SK-MEL-5 (cell line): Measurements from ENCODE around the gene SNW1. TPM values are rescaled to one million over a fixed set of nuclear protein-coding genes. Genes with fewer than 3 reads are reported as not detected.

Experiments
- DNase-seq: peaks from one replicate; pipeline ENCODE4 v3.0.0-alpha.2; 2016; ENCODE audit warnings: low read depth, low spot score
- in situ Hi-C: cut with HindIII; loops from 2 replicates; pipeline ENCODE4 v1.10.0; 2016; ENCODE audit warnings: low sequenced_read_pairs, high pct_unique_total_duplicates, low pct_unique_long_range_greater_than_20kb
- total RNA-seq: library from RNA; depleted of rRNA; stranded (reverse); fragments of >200 nt; shearing (Covaris generic); gene quantifications from 2 replicates; pipeline ENCODE4 v1.2.3, GENCODE V29; 2014; rRNA removed

SNW1 gene
- total RNA-seq, 1 experiment from 2014 or later: 87.6 TPM

GRCh38 chr14:77707355-77707723 is 53.6 kb downstream of the SNW1 start:
- in situ Hi-C loops: no loop called here
- DNase-seq: peak; percentile 47

GRCh38 chr14:77691259-77691658 is 69.7 kb downstream of the SNW1 start:
- DNase-seq: peak; percentile 82
- in situ Hi-C loops: no loop called here

- no peak for DNase-seq
- in situ Hi-C loops: no loop called here
Measured at GRCh38 chr14:77682158-77682553, 78.8 kb downstream of the SNW1 start.

- in situ Hi-C loops: no loop called here
- no peak for DNase-seq
Measured at GRCh38 chr14:77681196-77682157, 79.5 kb downstream of the SNW1 start.

GRCh38 chr14:77674931-77675330 is 86.0 kb downstream of the SNW1 start:
- DNase-seq: no peak
- in situ Hi-C loops: no loop called here

- no peak for DNase-seq
- in situ Hi-C loops: no loop called here
Measured at GRCh38 chr14:77673193-77673592, 87.8 kb downstream of the SNW1 start.

Other genes with a start within 250 kb of the SNW1 start
- gene SPTLC2, start 144.5 kb downstream of the SNW1 start, total RNA-seq: 16.1 and 16.6 TPM in 2 replicates
- gene ALKBH1, start 53.1 kb downstream of the SNW1 start, total RNA-seq: 13.4 and 16.7 TPM in 2 replicates
- 411 and 462 TPM in 2 replicates for gene SLIRP, start 53.1 kb downstream of the SNW1 start, total RNA-seq
- gene ADCK1, start 39.0 kb upstream of the SNW1 start, total RNA-seq: 5.9 and 6.5 TPM in 2 replicates